ENCODE measurements around the gene TRAFD1.

The TRAFD1 gene

DNA sequence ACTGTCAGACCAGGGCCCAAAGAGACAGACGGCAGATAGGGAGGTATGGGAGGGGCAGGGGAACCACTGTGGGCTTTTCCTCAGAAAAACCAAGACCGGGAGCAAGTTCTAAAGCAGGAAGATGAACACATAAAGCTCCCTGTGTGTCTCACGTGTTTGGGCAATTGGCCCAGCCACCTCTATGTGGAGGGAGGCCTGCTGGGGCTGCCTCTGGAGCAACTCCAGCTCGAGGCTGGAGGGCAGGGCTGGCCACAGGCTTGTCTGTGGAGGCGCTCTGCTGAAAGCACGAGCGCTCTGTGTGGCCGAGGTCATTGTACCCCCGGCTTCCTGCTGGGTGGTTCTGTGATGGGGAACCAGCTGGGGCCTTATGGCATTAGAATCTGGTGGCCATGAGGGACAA, 36.4 kb downstream of the TRAFD1 start:
- no peak for DNase-seq

DNA sequence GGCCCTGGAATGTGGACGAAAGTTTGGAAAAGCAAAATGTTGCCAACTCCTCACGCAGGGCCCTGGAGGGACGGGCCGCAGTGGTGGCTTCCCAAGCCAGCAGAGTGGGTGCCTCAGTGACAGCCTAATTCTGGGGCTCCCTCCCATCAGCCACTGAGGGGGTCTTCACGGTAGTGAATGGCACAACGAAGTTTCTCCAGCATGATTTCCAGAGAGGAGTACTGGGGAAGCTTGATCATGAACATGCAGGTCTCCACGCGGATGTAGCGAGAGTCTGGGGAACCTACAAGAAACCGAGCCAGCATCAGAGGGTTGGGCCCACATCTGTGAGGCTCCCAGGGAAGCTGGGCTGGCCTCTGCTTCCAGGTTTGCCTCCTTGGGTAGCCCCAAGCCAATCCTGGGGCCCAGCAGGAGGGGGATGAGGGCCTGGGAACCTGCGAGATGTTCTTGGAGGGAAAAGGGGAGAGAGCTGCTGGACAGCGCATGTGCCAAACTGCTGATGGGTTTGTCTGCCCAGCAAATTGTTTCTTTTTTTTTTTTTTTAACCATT, 37.0 kb downstream of the TRAFD1 start:
- no peak for DNase-seq

DNA sequence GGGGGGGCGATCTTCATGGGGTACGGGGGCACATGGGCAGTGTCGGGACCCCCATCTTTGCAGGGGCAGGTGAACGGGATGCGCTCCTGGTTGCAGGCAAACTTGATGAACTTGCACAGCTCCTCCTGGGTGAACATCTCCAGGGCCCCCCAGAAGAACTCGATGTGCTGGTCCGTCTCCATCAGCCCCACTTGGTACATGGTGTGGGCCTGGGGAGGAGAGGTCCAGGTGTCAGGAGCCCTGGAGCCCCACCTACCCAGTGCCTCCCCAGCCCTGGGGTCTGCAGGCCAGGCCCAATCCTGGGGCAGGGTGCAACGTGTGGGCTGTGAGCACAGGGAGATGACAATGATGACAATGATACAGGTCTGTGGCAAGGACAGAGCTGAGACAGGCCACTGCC, 37.7 kb downstream of the TRAFD1 start:
- no peak for DNase-seq

DNA sequence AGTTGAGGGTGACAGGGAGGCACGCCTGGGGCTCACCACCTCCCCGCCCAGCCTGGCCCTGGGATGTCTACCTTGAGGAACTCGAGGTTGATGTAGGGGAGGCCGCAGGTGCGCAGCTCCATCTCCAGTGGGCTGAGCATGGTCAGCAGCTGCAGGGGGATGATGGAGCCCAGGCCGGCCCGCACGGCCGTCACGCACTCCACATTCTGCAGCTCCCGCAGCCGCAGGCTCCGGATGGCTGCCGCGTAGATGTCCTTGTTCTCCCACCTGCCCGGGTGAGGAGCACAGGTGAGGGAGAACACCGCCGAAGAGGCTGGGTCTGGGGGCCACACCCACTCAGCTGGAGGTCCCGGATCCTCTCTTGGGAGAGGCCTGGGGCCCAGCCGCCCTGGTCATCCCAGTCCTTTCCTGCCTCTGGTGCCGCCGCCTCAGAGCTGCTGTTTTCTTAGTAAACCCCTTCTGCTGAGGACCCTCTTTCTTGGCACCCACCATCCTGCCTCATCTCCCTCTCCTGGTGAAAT, 38.2 kb downstream of the TRAFD1 start:
- no peak for DNase-seq

DNA sequence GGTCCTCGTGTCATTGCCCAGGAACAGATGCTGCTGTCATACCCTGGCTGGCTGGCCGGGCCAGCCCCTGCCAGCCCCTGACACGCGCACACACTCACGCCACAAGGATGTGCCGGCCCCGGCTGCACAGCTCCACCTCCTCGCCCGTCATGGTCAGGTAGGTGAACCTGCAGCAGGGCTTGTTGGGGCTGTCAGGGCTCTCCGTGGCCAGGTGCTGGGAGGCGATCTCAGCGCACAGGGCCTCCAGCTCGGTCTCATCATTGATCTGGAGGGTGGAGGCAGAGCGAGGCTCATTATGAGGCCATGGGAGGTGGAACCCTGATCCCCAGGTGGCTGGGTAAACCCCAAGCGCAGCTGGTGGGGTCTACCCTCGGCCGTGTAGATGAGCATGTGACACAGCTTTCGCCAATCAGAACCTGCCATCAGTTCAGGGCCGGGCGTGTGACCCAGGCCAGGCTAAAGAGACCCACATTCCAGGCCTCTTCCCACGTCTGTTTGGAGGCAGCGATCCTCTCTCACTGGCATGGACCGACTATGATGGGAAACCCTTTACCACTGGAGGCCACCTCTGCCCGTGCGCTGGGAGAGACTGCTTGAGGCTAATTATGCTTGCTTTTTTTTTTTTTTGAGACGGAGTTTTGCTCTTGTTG, 38.8 kb downstream of the TRAFD1 start:
- no peak for DNase-seq

DNA sequence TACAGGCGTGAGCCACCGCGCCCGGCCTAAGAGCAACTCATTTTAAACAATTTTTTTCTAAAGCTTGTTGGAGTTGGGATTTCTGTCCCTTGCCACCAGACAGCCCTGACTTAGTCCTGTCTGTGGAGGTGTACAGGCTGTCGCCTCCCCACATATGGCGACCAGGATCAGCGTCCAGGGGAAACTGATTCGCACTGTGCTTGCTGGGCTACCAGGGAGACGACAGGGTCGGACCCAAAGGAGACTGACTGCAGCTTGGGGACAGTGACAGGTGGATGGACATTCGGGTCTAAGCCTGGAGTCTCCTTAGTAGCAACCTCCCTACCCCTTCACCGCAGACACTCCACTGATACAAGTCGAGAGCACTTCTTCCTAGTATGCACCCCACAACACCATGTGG, 40.3 kb downstream of the TRAFD1 start:
- no peak for DNase-seq

DNA sequence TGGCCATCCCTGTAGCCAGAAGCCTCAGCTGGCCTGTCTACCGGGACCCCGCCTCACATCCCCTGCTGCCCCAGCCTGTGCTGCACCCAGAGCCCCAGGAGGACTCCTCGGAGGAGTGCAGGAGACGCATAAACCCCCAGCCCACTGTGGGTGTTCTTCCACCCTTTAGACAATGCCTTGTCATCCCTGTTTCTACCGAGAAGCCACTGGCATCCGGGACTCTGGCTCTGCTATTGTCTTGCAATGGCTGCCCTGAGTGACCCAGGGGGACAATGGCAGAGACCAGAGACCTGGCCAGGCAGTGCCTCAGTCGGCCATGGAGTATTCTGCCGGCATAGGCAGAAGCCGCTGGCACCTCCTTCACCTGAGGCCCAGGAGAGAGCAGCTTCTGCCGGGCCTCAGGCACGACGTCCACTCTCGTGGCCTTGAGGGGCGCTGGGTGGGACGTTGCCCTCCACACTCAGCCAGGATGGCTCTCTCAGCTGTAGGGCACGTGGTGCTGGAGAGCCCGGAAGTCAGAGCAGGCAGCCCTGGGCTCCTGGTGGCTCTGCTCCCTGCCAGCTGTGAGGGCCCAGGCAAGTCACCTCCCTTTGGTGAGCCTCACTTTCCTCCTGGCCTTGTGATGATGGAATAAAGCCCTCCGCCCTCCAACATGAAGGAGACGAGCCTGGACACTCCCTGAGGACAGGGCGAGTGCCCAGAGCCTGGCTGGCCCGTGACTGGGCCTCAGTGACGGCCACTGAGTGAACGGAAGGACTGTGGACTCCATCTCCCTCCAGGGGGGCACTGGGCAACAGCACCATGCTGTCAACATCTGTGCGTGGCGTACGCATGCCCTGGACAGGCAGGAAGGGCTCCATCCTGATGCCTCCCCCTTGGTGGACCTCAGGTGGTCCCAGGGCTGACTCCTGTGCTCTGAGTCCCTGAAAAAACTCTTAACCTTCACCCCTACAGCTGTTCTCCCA, 41.0 kb downstream of the TRAFD1 start:
- no peak for DNase-seq

DNA sequence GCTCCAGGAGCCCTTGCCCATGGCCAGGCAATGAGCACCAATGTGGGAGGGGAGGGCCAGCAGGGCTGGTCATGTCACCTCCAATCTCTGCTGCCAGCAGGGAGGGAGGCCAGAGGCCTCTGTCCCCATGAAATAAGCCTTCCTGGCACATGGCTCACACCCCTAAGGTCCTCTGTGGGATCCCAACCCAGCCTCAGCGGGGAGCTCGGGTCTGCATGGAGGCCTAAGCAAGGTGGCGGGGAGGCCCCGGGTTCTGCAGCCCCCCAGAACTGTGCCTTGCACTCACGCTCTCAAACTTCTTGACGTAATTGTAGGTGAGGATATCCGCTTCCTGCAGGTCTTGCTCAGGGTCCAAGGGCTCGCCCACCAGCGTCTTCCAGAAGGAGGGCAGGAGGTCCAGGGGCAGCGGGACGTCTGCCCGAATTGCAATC, 41.7 kb downstream of the TRAFD1 start:
- no peak for DNase-seq

DNA sequence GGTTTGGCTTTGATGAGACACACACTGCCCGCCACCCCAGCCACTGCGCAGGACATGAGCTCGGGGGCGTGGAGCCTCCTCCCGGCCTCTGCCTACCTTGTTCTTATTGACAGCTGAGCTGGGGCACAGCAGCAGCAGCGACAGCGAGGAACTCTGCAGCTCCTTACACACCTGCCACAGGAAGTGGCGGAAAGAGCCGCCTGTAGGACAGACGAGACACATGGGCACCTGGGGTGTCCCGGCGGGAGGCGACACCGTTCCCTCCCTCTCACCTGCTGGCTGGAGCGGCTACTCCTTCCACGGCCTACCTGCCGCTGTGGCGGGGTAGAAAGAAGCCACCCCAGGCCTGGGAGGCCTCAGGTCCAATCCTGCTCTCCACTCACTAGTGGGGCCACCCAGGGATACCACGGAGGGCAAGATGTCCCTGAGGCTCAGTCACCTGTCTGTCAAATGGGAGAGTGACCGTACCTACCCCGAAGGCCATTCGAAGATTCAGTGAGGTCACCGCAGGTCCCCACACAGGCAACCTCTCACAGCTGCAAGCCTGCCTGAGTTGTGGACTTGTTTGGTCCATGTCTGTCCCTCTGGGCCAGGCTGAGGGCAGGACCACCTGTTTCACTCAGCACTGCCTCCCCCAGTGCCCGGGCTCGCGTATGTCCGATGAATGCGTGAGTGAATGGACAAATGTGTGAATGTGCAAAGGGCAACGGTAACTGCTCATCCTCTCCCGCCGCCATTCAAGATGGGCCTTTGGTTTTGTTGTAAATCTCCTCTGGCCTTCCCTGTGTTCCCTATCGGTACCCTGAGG, 42.6 kb downstream of the TRAFD1 start:
- no peak for DNase-seq

DNA sequence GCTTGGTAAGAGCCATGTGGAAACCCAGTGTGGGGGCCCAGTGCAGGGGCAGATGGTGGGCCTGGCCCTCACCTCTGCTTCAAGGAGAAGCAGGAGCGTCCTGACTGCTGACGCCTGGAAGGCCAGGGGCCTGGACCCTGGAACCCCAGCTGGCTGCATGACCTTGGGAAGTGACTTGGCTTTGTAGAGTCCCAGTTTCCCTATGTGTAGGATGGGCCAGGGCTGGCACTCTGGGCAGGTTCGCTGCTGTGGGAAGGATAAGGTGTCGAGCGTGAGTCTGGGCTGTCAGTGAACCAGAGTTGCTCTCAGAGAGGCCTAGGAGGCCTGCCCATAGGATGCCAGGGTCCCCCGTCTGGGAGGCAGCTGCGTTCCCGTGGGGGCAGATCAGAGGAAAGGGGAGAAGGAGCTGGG, 43.2 kb downstream of the TRAFD1 start:
- no peak for DNase-seq

DNA sequence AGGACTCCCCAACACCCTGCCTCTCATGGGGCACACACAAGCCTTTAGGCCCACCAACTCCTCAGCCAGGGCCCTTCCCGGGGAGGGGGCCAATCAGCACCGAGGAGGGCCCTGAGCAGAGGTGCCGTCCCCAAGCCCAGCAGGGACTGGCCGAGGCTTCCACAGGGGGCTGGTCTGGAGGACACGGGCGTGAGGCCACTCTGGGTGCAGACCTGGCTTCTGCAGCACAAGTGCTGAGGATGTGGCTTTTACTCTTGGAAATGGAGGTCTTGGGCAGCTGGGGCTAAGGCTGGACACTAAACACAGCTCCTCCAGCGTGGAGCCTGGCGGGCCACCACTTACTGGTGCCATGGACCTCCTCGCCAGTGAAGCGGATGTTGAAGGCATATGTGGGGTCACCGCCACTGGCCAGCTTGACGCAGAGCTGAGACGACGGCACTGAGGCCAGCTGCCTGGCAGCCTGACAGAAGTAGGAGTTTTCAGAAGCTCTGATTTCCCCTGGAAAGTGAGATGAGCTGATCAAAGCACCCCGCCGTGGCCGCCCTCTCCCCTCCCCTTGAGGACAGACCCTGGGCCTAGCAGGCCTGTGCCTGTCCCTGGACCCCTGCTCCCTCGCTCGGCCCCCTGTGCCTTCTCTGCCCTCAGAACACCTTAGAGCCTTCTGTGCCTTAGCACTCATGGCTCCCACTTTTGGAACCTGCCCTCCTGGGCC, 44.0 kb downstream of the TRAFD1 start:
- no peak for DNase-seq

DNA sequence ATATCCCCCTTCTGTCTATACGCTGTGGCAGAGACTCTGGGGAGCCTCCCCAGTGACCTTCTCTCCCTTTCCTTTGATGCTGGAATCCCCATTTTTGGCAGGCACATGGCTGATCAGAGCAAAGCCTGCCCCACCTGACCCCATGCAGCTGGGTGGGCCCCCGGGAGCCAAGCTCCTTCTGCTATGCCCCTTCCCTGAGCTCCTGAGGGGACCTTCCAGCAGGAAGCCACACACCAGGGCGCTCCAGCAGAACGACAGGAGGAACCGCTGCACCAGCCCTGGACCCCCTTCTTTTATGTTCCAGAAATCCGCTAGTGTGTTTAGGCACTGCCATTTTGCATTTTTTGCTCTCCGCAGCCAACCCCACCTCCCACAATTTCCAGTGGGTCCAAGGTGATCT, 44.6 kb downstream of the TRAFD1 start:
- no peak for DNase-seq

DNA sequence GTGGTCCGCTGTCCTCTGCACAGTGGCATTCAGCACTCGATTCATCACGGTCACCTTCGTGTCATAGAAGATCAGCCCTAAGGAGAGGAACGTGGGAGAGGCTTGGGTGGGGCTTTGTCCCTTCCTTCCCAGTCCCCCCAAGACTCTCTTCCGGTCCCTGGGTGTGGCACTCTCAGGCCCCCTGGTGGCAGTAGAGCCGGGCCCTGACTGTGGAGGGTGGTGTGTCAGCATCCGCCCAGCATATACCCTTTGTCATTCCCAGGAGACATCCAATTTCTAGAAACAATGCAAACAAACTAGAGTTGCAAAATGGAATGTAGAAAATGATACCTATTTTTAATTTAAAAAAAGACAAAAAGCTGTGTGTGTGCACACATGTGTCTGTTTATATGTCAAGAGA, 45.0 kb downstream of the TRAFD1 start:
- DNase-seq = peak; percentile 40

DNA sequence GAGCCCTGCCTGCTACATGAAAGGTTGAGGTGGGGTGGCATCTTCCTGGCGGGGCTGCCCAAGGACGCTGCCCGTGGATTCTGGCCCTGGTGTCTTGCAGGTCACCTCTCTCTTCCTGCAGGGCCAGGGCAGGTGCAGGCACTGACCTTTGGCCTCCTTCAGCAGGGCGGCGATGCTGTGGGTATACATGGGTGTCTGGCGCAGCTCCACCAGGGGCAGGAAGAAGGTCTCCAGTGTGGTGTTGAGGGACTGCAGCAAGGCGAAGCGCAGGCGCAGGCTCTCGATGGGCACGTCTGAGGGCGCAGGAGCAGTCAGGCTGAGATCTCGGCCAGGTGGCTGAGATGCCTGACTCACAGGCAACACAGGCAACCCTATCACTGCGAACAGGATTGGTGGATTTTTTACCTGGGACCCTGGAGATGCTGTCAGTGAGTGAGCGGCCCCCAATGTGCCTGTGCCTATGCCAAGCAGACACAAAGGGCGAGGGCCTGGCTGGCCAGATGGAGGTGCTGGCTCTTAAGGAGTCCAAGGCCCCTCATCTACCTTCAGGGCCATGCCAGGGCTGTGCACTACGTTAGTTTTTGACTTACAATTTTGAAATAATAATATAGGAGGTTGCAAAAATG, 45.7 kb downstream of the TRAFD1 start:
- DNase-seq = no peak

DNA sequence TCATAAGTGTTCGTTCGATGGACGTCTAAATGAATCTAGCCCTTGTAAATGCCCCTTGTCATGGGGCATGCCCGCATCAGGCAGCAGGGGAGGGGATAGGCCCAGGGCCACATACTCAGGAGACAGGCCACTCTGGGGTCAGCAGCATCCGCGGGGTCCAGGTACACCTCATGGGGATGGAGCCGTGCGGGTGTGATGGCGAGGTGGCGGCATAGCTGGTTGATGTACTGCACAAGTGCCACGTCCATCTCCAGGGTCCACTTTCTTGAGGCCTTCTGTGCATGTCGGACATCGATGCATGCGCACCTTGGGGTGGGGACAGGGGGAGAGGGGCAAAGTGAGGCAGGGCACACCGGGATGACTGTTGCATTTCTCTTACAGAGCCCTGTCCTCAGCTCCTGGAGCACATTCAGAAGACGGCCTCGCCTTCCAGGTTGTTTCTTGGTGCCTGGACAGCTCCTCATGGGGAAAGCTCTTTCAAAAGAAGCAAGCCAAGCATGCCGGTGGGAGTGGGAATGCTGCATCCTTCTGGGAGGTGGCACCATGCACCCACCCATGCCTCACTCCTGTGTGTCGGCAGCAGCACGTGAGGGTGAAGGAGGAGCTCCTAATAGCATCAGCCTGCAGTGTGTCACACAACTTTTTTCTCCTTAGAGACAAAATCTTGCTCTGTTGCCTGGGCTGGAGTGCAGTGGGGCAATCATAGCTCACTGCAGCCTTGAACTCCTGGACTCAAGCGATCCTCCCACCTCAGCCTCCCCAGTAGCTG, 47.4 kb downstream of the TRAFD1 start:
- DNase-seq = no peak

DNA sequence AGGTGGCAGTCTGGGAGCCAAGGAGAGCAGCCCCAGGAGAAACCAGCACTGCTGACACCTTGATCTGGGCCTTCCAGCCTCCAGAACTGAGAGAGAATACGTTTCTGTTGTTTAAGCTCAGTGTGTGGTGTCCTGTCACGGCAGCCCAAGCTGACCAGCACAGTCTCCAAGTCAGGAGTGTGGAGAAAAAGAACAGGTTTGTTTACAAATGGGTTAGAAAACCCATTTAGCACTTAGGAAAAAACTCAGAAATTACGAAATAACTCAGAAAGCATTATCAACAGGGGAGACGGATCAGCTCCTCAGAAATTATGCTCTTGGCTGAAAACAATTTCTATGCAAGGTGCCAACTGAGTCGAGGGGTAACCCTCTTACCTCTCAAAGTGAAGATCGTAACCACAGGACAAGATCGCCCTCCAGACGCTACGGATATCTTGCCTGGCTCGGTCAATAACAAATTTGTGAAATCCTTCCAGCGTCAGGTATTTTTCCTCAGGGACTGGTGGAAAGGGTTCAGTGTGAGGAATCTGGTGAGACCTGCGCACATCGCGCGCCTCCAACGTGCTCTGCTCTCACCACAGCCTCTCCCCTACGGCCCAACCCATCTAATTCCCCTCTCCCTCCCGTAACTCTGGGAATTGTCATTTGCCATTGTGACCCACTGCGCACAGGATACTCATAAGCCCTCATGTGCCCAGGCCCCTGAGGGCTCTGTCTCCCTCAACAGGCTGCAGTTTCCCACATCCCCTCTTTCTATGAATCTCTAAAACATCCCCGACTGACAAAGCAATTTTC, 50.2 kb downstream of the TRAFD1 start:
- no peak for DNase-seq

DNA sequence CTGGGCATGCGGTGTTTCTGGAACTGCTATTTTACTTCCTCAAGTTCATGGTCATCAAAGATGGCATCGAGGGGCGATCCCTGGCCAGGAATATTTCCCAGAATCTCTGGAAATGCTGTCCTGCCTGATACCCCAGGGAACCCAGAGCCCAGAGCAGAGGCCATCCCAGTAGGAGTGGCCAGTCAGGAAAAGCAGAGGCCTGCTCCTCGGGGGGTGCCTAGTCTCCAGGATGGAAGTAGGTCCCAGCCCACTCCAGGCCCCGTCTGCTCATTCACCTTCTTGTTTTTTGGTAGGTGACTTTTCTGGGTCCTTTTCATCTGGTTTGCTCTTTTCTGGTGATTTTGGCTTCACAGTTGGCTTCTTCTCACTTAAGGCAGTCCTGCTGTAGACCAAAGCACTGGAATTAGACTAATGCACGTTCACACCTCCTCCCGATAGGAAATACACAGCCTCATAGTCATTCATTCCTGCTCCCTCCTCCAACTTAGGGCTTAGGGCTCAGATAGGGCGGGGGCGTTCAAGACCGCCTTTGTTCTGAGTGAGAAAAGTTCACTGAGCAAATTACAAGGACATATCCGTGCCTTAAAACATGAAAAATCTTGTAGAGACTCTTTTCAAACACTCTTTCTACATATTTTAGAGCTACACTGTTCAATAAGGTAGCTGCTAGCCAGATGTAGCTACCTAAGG, 51.1 kb downstream of the TRAFD1 start:
- DNase-seq = no peak

DNA sequence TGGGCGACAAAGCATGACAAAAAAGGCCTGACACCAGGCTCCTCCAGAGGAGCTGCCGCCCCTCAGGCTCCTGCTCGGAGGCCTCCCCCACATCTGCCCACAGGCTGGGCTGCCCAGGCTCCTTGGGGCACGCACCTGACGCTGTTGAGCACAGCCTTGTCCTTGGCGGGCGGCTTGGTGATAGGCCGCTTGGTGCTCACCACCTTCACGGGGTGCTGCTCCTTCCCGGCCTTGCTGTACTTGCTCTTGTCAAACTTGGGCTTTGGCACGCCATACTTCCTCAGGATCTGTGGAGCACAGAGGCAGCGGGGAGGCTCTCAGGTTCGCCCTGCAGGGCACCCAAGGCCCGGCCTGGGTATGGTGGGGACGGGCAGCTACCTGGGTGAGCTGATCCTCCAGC, 53.4 kb downstream of the TRAFD1 start:
- no peak for DNase-seq

DNA sequence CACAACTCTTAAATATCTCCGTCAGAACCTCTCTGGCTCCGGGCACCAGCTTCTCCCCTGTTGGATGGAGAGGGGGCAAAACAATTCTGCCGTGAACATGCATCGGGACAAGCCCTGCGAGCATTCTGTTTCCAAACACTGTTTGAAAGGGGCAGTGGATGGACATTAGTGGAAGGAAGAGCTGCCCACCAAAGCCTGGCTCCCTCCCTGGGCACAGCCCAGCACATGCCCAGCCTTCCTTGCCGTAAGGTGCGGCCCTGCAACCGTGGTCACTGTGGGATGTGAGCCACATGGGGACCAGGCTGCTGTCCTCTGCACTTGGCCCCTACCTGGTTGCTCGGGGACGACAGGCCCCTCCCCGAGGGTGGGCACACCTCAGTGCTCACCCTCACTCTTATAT, 54.0 kb downstream of the TRAFD1 start:
- no peak for DNase-seq
